PC-9 (cell line): ENCODE results near the gene IL34.

Experiments used
- EZH2 ChIP-seq: fragments of 200-600 bp; sonication (generic); IDR thresholded peaks from 2 replicates; pipeline ENCODE4 v1.8.0; 2017; ENCODE audit warnings: antibody characterized with exemption, low read depth
- TF ChIP-seq, protein P1 (sequence below): fragments of 200-600 bp; sonication (generic); conservative IDR thresholded peaks from 2 replicates; pipeline ENCODE4 v1.6.1; 2017; ENCODE audit warnings: mixed run types, antibody characterized with exemption, mild to moderate bottlenecking, moderate library complexity

DNA sequence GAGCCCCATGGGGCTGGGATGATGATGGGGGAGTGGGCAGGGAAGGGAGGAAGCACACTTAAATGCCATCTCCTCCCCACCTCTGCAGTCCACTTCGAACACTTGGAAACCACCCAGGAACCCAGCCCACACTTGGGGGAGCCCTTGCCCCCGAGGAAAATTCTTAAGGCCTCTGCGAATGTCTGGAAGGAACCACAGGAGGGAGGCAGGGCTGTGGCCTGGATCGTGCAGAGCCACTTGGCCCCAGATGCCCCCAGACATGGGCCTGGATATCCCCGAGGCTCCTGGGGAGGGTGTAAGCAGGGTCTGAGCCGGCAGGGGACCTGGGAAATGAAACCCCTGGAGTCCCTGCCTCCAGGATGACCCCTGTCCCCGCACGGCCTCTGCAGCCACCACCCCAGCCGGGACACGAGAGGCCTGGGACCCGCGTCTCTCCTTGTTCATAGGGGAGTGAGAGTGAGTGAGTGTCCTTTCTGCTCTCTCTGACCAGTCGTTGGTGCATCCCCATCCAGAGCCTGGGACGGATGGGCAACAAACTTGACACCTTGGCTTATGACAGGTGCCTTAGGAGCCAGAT, 51.3 kb downstream of the IL34 start:
- TF ChIP-seq, protein P1, sequence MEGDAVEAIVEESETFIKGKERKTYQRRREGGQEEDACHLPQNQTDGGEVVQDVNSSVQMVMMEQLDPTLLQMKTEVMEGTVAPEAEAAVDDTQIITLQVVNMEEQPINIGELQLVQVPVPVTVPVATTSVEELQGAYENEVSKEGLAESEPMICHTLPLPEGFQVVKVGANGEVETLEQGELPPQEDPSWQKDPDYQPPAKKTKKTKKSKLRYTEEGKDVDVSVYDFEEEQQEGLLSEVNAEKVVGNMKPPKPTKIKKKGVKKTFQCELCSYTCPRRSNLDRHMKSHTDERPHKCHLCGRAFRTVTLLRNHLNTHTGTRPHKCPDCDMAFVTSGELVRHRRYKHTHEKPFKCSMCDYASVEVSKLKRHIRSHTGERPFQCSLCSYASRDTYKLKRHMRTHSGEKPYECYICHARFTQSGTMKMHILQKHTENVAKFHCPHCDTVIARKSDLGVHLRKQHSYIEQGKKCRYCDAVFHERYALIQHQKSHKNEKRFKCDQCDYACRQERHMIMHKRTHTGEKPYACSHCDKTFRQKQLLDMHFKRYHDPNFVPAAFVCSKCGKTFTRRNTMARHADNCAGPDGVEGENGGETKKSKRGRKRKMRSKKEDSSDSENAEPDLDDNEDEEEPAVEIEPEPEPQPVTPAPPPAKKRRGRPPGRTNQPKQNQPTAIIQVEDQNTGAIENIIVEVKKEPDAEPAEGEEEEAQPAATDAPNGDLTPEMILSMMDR = no peak
- TF ChIP-seq EZH2 = no peak
